Kidney epithelial cell (primary cell): ENCODE results near the gene PPP2R2C. TPM values are rescaled to one million over a fixed set of nuclear protein-coding genes. Genes with fewer than 3 reads are reported as not detected.

Source experiments
- DNase-seq: peaks from one replicate; pipeline ENCODE4 v3.0.0-alpha.2; 2010; ENCODE audit warnings: low read depth
- H3K27me3 ChIP-seq: 2 replicates; pipeline ENCODE4 v1.6.0; 2011; ENCODE audit warnings: low read length; ENCODE audit not compliant: control insufficient read depth, insufficient read depth
- H3K36me3 ChIP-seq: 2 replicates; pipeline ENCODE4 v1.5.1; 2011; ENCODE audit warnings: low read length; ENCODE audit not compliant: control insufficient read depth, insufficient read depth
- H3K4me3 ChIP-seq: 2 replicates; pipeline ENCODE4 v1.5.1; 2011; ENCODE audit warnings: low read depth, mild to moderate bottlenecking, control low read depth, low read length
- total RNA-seq: library from RNA; depleted of rRNA; stranded (reverse); fragments of >200 nt; gene quantifications from 2 replicates; pipeline ENCODE4 v1.2.3, GENCODE V29; 2015
- TF ChIP-seq, protein P1 (sequence below): IDR thresholded peaks from 2 replicates; pipeline ENCODE4 v1.5.1; 2011; ENCODE audit warnings: mild to moderate bottlenecking, moderate library complexity, low read length, control low read depth, inconsistent platforms; ENCODE audit not compliant: insufficient read depth, poor library complexity, severe bottlenecking

PPP2R2C gene
- total RNA-seq, 1 donor from 2014 or later, result not detected

DNA sequence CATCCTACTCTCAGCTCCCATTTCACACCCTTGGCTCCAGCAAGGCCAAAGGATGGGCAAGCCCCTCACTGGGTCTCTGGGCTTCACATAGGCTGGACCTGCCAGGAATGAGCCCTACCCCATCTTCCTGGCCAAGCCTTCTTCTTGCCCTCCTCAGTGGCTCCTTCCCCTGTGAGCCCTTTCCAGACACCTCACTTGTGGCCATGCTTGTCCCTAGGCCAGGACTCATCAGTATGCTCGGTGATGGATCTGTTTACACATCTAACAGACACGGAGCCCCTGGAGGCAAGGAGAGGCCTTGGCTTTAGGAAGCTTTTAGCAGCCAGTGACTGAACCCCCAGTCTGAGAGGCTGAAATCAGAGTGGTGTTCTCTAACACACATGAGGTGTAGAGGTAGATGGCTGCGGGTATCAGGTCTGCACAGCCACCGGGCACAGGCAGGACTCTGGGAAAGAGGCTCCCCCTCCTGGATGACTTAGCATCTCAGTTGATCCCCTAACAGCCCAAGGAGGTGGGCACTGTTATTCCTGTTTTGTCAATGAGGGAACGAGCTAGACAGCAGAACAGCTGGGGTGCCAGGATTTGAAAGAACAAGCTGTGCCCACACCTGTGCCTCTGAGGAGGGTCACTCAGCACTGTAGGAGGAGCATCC is 44.8 kb downstream of the PPP2R2C start:
- DNase-seq, result no peak
- TF ChIP-seq, protein P1, sequence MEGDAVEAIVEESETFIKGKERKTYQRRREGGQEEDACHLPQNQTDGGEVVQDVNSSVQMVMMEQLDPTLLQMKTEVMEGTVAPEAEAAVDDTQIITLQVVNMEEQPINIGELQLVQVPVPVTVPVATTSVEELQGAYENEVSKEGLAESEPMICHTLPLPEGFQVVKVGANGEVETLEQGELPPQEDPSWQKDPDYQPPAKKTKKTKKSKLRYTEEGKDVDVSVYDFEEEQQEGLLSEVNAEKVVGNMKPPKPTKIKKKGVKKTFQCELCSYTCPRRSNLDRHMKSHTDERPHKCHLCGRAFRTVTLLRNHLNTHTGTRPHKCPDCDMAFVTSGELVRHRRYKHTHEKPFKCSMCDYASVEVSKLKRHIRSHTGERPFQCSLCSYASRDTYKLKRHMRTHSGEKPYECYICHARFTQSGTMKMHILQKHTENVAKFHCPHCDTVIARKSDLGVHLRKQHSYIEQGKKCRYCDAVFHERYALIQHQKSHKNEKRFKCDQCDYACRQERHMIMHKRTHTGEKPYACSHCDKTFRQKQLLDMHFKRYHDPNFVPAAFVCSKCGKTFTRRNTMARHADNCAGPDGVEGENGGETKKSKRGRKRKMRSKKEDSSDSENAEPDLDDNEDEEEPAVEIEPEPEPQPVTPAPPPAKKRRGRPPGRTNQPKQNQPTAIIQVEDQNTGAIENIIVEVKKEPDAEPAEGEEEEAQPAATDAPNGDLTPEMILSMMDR, result no peak
- no peaks in the 10 kb centered on the region for H3K27me3 ChIP-seq
- H3K4me3 ChIP-seq, result no peak overlapping the region
- no peaks in the 10 kb centered on the region for H3K36me3 ChIP-seq

DNA sequence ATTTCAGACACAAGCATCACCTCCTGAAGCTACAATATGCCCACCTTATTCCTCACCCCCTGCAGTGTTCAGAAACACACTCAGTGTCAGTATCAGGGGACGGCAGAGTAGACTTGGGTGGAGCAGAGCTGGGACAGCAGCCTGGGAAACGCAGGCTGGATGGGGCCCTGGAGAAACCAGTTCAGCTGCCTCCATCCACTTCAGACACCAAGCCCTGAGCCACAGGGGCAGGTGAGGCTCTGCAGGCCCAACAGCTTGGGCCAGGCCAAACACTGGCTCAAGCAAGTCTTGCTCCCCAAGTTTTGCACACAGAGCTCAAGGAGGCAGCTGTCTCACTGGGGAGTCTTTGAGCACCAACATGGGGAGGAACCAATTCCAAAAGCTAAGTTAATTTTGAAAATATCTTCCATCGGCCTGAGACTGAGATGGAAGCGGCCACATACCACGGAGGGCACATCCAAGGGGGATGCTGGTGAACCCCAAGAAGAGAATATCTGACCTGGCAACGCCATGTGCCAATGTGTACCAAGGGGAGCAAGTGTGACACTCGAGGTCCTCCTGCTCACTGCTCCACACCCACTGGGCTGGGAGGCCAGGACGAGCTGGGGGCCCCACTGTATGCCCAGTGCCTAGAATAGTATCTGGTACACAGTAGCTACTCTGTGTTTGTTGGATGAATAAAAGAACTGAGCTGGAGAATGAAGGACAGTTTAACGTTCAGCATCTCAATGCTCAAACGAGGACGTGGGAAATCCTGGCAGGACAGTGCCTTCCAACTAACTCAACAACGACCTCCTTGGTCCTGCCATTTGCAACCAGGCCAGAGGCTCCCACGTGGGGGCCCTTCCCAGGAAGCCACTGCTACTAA is 45.6 kb downstream of the PPP2R2C start:
- no peaks in the 10 kb centered on the region for H3K27me3 ChIP-seq
- DNase-seq, result no peak
- no peaks in the 10 kb centered on the region for H3K36me3 ChIP-seq
- TF ChIP-seq, protein P1, result no peak
- H3K4me3 ChIP-seq, result no peak overlapping the region

DNA sequence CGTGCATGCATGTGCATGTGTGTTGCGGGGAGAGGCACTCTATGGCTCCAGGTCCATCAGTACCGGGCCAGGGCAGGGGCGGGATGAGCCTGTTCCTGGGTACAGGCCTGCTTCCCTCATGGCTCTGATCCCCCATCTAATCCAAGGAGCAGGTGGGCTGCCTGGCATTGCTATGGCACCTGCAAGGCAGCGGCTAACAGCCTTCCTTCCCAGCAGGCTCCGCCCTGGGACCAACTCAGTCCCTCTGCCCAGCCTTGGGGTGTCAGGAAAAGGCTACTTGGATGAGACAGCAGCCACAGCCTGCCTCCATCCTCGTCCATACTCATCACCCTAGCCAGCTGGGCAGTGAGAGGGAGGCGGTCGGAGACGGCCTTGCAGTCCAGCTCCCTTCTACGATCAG is 46.5 kb downstream of the PPP2R2C start:
- no peak overlapping the region for H3K4me3 ChIP-seq
- no peaks in the 10 kb centered on the region for H3K36me3 ChIP-seq
- no peaks in the 10 kb centered on the region for H3K27me3 ChIP-seq
- no peak for DNase-seq
- TF ChIP-seq, protein P1, result no peak

DNA sequence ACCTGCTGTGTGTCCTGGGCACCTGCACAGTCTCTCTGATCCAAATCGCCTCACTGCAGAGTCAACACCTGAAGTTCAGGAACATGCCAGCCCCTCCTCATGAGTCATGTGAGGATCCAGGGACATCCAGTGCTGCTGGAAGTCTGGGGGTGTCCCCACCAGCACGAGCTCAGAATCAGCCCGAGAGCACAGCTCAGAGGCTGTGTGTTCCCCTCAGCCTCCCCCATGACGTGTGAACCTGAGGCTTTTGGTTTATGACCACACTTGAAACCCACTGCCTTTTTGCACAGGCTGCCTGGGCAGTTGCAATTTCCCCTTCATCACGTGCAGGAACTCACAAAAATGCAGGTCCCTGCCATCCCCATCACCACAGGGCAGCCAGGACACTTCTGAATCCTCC is 47.1 kb downstream of the PPP2R2C start:
- no peak for DNase-seq
- Histone ChIP-seq H3K27me3 (no peaks in the 10 kb centered on the region), H3K4me3 (no peak overlapping the region), H3K36me3 (no peaks in the 10 kb centered on the region)
- TF ChIP-seq, protein P1, result no peak

DNA sequence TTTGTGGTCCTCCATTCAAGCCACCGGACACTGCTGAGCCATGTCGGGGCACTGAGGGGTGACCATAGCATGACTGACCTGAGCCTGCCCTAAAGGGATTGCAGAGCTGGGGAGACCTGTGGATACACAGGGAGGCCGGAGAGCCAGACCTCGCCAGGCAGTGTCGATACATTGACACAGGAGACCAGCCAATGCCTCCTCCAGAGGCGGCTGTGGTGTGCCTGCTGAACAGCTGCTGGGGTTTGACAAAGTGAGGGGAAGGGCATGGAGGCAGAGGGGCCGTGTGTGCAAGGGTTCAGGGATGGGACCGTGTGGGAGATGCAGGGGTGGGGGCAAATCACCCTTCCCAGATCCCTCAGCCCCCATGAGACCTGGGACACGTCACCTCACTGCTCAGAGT is 48.0 kb downstream of the PPP2R2C start:
- TF ChIP-seq, protein P1, result no peak
- no peak for DNase-seq
- Histone ChIP-seq H3K36me3 (no peaks in the 10 kb centered on the region), H3K27me3 (no peaks in the 10 kb centered on the region), H3K4me3 (no peak overlapping the region)
